ENCODE results near the gene NSD1.

The NSD1 gene

DNA sequence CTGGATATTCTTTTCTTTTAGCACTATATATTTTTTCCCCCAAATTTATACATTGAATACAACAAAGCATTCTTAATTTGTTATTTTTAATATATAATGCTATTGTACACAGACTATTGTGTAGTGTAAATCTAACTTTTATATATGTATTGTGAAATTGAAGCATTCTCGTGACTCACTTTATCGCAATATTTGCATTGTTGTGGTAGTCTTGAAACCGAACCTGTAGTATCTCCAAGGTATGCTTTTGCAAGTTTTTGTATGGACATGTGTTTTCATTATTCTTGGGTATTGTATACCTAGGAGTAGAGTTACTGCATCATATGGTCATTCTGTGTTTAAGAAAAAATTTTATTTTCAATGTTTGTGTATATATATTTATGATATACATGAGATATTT lies 49.6 kb downstream of the NSD1 start:
- DNase-seq = no peak

DNA sequence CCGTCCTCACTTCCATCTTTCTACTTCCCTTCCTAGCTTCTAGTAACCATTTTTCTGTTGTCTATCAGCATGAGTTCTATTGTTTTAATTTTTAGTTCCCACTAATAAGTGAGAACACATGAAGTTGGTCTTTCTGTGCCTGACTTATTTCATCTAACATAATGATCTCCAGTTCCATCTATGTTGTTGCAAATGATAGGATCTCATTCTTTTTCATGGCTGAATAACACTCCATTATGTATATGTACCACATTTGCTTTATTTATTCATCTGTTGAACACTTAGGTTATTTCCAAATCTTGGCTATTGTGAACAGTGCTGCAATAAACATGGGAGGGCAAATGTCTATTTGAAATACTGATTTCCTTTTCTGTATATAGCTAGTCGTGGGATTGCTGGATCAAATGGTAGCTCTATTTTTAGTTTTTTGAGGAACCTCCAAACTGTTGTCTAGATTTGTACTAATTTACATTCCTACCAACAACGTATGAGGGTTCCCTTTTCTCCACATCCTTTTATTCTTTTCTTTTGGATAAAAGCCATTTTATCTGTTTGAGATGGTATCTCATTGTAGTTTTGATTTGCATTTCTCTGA lies 50.3 kb downstream of the NSD1 start:
- no peak for DNase-seq

DNA sequence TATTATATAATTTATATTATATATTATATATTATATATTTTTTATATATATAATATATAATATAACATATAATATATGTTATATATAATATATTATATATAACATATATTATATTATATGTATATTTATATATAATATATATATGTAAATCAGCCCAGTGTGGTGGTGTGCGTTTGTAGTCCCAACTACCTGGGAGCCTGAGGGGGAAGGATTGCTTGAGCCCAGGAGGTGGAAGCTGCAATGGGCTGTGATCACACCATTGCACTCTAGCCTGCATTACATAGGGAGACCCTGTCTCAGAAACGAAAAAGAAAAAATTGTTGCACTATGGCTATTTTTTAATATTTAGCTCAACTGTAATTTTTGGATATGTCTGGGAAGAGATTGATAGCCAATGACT lies 52.4 kb downstream of the NSD1 start:
- DNase-seq = no peak

DNA sequence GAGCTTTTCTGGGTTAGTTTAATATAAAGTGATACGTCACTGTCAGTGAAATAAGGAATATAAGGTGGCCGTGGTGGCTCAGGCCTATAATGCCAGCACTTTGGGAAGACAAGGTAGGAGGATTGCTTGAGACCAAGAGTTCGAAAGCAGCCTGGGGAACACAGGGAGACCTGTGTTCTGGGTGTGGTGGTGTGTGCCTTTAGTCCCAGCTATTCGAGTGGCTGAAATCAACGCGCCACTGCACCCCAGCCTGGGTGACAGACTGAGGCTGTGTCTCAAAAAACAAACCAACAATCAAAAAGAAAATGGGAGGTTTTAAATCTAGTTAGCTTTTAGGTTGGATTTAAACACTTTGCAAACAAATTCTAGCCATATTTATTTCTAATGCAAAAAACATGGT lies 53.1 kb downstream of the NSD1 start:
- DNase-seq = no peak

DNA sequence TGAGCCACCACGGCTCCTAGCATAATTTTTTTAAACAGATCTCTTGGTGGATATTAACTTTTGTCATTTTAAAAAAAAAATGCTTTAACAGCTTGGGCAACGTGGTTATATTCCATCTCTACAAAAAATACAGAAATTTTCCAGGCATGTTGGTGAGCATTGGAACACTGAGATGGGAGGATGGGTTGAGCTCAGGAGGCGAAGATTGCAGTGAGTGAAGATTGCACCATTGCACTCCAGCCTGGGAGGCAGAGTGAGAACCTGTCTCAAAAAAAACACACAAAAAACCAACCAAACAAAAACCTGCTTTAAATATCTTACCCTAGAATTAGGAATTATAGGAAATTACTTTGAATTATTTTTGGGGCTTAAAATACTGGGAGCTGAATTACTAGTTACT lies 55.2 kb downstream of the NSD1 start:
- DNase-seq = no peak

DNA sequence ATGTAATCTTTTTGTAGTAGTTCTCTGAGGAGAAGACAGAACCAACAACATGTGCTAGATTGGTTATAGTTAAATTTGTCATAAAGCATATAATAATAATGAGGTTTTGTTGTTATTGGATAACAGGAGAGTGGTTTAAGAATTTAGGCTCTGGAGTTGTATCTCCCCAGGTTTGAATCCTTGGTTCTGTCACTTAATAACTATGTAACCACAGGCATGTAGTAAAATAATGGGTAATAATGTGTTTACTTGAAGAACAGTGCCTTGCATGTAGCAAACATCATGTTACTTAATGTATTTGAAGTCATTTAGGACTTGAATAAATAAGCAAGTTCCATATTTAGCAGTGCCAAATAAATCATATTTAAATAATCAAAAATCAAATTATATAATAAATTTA lies 55.8 kb downstream of the NSD1 start:
- DNase-seq = no peak

DNA sequence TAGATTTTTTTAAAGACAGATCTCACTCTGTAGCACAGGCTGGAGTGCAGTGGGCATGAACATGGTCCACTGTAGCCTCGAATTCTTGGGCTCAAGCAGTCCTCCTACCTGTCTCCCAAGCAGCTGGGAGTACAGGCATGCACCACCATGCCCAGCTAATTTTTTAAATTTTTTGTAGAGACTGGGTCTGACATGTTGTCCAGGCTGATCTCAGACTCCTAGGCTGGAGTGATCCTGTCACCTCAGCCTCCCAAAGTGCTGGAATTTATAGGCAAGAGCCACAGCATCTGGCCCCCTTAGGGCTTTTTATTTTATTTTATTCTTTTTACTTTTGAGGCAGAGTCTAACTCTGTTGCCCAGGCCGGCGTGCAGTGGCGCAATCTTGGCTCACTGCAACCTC lies 56.4 kb downstream of the NSD1 start:
- DNase-seq = no peak

DNA sequence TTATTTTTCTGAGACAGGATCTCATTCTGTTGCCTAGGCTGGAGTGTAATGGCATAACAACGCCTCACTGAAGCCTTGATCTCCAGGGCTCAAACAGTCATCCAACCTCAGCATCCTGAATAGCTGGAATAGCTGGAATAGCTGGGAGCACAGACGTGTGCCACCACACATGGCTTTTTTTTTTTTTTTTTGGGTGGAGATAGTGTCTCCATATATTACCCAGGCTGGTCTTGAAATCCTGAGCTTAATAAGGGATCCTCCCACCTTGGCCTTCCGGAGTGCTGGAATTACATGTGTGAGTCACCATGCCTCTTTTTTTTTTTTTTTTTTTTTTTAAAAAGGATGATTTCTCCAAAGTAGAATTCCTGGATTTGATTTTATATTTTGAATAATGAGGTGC lies 60.7 kb downstream of the NSD1 start:
- no peak for DNase-seq

DNA sequence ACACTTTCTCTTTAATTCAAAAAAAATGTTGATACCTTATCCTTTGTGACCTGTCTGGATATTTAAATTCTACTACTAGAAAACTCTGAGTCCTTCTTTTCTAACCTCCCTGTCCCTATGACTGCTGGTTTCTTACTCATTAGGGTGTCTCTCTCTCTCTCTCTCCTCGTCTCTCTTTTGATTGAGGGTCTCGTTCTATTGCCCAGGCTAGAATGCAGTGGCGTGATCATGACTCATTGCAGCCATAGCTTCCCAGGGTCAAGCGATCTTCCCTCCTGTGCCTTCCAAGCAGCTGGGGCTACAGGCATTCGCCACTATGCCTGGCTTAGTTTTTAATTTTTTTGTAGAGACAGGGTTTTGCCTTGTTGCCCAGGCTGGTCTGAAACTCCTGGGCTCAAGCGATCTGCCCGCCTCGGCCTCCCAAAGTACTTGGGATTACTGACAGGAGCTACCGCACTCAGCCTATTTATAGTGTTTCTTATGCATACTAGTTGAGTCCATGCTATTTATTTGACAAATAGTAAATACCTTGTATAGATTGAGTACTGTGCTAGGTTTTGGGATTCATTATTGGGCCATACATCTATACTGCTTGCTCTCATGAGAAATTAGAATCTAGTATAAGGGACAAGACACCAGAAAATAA lies 61.9 kb downstream of the NSD1 start:
- no peak for DNase-seq

DNA sequence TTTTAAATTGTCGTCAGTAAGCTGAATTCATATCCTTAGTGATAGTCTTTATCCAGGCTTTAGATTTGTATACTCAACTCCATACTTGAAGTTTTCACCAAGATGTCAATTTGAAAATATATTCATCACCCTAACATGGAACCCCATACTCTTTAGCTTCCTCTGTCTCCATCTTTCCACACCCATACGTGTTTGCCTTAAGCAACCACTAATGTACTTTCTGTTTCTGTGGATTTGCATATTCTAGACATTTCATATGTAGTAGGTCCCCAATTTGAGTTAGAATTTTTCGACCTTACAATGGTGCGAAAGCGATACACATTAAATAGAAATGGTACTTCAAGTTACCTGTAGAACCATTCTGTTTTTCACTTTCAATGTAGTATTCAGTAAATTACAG lies 65.2 kb downstream of the NSD1 start:
- no peak for DNase-seq

DNA sequence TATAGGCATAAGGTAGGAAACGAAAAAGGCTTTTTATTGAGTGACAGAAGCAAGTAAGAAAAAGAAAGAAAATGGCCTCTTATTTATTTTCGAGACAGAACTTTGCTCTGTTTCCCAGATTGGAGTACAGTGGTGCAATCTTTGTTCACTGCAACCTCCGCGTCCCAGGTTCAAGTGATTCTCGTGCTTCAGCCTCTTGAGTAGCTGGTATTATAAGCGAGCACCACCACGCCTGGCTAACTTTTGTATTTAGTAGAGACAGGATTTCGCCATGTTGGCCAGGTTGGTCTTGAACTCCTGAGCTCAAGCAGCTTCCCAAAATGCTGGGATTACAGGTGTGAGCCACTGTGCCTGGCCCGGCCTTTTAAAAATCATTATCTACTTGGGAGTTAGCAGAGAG lies 70.7 kb downstream of the NSD1 start:
- no peak for DNase-seq

DNA sequence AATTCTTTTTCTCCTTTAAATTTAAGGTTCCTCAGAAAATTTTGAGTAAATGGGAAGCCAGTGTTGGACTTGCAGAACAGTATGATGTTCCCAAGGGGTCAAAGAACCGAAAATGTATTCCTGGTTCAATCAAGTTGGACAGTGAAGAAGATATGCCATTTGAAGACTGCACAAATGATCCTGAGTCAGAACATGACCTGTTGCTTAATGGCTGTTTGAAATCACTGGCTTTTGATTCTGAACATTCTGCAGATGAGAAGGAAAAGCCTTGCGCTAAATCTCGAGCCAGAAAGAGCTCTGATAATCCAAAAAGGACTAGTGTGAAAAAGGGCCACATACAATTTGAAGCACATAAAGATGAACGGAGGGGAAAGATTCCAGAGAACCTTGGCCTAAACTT lies 76.0 kb downstream of the NSD1 start:
- no peak for DNase-seq

DNA sequence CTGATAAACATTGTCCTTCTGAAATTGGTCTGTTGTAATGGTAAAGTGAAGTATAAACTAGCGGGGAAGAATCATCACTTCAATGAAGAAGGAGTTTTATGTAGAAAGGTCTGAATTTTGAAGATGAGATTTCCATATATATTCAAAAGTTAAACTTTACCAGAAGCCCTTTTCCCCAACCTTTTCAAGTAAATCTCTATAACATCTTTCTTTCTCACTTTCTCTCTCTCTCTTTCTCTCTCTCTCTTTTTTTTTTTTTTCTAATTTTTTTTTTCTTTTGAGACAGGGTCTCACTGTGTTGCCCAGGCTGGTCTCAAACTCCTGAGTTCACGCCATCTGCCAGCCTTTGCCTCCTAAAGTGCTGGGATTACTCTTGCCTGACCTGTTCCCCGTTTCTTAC lies 78.7 kb downstream of the NSD1 start:
- no peak for DNase-seq

DNA sequence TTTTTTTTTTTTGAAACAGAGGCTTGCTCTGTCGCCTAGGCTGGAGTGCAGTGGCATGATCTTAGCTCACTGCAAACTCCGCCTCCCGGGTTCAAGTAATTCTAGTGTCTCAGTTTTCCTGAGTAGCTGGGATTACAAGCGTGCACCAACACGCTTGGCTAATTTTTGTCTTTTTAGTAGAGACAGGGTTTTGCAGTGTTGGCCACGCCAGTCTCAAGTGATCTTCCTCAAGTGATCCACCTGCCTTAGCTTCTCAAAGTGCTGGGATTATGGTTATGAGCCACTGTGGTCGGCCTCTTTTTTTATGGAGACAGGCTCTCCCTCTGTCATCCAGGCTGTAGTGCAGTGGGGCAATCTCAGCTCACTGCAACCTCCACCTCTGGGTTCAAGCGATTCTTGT lies 87.0 kb downstream of the NSD1 start:
- no peak for DNase-seq

DNA sequence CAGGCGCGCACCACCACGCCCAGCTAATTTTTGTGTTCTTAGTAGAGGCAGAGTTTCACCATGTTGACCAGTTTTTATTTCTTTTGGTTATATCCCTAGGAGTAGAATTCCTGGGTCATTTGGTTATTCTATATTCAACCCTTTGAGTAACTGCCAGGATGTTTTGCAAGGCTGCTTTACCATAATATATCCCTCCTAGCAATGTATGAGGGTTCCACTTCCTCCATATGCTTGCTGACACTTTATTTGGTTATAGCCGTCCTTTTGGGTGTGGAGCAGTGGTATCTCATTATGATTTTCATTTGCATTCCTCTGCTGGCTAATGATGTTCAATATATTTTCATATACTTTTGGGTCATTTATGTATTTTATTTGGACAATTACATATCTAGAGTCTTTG lies 88.7 kb downstream of the NSD1 start:
- no peak for DNase-seq

DNA sequence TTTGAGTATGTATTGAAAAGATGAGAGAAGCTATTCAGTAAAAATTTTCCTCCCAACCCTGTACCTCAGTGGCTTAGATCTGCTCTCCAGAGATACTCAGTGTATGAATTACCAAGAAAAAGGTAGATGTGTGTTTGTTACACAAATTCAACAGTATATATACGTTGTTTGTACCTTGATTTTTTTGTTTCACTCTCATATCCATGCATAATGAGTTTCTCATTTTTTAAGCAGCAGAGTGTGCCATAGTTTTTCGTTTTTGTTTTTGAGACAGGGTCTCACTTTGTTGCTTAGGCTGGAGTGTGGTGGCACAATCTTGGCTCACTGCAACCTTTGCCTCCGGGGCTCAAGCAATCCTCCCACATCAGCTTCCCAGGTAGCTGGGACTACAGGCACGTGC lies 92.2 kb downstream of the NSD1 start:
- DNase-seq = no peak

DNA sequence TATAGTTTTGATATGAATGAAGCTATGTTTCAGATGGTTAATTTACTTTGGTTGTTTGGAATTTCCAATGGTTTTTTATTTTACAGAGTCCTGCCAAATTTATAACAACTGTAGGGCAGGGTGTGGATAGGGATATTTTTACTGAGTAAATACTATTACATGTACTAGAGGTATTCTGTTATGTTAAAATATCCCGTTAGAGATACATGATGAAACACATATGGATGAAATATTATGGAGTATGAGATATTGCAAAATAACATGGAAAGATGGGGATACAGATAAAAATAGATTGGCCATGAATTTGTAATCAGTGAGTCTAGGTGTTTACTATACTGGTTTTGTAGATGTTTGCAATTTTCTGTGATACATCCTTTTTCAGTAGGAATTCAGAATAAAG lies 93.3 kb downstream of the NSD1 start:
- DNase-seq = no peak

DNA sequence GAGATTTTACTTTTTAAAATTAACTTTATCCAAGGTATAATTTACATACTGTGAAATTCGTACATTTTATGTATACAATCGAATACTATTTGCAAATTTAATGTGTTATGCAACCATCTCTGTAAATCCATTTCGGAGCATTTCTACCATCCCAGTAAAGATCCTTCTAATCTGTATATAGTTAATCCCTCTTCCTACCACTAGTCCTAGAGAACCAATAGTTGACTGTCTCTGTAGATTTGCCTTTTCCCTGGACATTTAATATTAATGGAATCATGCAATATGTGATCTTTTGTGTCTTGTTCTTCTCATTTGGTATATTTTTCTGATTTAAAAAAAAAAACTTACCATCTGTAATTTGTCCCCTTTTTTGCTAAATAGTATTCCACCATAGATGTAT lies 95.2 kb downstream of the NSD1 start:
- DNase-seq = no peak

DNA sequence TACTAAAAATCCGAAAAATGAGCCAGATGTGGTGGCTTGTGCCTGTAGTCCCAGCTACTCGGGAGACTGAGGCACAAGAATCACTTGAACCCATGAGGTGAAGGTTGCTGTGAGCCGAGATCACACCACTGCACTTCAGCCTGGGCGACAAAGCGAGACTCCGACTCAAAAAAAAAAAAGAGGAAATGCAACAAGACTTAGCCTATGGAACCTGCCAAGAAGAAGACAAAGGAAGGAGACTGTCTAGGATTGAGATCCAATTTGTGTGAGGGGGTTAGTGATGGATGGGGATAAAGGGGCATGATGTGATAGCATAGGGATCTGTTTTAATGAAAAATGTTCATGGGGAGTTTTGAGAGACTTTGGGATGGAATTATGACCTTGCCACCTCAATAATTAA lies 97.1 kb downstream of the NSD1 start:
- no peak for DNase-seq

DNA sequence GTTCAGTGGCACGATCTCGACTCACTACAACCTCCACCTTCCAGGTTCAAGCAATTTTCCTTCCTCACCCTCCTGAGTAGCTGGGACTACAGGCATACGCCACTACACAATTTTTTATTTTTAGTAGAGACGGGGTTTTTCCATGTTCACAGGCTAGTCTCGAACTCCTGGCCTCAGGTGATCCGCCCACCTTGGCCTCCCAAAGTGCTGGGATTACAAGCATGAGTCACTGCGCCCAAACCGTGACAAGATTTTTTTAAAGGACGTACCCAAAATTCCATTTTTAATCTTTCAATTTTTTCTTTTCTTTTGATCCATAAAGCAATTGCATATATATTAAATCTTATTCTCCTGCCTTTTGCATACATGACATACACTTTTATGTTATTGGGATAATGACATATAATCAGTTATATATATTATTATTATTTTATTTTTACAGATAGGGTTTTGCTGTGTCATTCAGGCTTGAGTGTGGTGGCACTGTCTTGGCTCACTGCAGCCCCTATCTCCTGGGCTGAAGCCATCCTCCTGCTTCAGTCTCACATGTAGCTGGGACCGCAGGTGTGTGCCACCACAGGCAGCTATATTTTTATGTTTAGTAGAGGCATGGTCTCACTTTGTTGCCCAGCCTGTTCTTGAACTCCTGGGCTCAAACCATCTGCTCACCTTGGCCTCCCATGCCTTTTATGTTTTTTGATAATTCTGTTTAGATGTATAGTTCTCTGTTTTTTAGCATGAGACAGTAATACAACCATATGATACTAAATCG lies 98.1 kb downstream of the NSD1 start:
- no peak for DNase-seq

DNA sequence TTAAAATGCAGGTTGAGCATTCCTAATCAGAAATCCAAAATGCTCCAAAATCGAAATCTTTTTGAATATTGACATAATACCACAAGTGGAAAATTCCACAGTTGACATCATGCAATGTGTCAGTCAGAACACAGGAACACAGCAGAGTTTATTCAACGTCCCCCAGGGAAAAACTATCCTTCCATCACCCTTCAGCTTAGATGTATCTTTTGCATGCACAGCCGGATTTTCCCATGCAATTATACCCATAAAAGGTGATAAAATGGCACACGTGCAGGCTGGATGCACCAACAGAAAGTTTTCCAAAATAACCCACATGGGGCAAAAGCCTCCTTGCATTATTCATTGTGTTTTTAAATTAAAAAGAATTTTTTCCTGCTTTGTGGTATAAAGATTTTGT lies 98.8 kb downstream of the NSD1 start:
- no peak for DNase-seq

DNA sequence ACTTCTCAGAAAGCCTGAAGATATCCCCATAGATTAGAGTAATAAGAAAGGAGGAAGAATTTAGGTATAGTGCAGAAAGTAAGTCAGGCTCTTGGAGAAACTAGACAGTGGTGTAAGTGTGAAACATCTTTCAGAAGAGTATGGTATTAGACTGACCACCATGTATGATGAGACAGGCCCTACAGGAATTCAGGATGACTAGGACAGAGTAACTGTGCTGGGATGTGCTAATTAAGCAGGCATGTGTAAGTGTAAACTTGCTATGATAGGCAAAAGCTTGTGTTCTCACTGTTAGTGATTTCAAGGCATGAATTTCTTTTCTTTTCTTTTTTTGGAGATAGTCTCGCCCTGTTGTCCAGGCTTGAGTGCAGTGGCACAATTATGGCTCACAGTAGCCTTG lies 99.2 kb downstream of the NSD1 start:
- DNase-seq = no peak

DNA sequence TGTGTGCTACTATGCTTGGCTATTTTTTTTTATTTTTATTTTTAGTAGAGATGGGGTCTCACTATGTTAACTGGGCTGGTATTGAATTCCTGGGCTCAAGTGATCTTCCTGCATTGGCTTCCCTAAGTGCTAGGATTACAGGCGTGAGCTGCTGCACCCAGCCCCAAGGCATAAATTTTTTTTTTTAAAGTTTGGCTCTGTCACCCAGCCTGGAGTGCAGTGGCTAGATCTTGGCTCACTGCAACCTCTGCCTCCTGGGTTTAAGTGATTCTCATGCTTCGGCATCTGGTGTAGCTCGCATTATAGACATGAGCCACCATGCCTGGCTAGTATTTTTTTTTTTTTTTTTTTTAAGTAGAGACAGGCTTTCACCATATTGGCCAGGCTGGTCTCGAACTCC lies 99.6 kb downstream of the NSD1 start:
- no peak for DNase-seq

DNA sequence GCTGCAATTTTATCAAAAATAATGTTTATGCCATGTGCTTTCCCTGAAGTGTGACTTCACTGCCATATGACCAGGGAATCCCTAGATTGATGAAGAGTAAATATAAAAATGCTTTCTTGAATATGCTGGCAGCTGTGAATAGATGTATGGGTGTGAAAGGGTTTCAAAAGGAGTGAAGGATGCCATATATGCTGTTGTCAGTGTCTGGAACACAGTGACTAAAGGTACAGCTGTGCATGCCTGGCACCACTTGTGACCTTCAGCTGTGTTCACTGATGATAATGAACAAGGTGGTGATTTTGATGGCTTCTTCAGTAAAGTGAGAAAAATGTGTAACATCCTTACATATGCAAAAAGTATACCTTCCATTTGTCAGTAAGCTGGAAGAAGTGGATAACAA lies 100.2 kb downstream of the NSD1 start:
- no peak for DNase-seq

DNA sequence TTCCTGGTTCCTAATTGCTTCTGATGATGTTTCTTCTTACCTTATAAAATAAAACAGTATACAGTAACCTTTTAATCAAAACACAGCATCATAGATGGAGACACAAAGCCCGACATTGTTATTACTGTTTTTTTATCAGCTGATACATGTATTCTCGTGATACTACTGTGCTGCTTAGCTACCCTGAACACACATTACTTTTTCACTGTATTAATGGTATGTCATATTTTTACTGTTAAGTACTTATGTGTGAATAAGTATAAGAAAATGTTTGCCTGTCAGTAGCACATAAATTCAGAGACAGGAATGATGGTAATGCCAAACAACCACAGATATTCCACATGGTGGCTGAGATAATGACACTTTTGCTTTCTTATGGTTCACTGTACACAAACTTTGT lies 101.3 kb downstream of the NSD1 start:
- DNase-seq = no peak
